HG03439 (cell line): Measurements from ENCODE around the gene FAF2.

Source experiments
- ATAC-seq: cut with Tn5 transposase; IDR thresholded peaks from one replicate; pipeline ENCODE4 v1.9.1; 2021; ENCODE audit warnings: mild to moderate bottlenecking, moderate library complexity; ENCODE audit not compliant: unreplicated experiment

Gene FAF2

DNA sequence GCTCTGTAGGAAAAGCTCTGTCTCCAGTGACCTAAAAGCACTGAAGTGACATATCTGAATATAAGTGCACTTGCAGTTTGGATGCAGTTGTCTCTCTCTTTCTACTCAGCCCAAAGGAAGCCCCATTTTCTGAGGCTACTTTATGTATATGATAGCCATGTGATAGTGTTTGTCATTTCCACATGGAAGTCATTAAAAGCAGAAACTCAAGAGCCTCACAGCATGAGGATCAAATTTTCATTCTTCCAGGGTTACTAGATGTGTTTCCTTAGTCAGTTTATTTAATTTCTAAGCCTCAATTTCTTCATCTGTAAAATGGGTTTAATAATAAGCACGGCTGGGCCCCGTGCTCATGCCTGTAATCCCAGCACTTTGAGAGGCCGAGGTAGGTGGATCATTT lies 52.3 kb downstream of the FAF2 start:
- no peak for ATAC-seq

DNA sequence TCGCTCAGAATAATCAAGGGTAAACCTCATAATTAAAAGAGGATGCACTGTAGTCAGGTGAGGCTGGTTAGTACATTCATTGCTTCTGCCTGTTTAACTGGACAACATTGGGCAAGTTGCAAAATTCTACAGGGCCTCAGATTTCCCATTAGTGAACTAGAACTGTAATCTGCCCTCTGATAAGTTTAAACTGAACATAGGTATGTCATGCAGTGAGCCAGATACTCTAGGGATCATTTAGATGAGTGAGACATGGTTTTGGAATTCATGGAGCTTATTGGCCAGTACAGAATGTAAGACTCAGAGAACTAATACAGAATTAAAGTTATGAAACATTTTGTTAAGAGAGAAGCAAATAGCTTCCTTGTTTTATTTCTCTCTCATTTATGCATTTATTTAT lies 53.1 kb downstream of the FAF2 start:
- no peak for ATAC-seq

DNA sequence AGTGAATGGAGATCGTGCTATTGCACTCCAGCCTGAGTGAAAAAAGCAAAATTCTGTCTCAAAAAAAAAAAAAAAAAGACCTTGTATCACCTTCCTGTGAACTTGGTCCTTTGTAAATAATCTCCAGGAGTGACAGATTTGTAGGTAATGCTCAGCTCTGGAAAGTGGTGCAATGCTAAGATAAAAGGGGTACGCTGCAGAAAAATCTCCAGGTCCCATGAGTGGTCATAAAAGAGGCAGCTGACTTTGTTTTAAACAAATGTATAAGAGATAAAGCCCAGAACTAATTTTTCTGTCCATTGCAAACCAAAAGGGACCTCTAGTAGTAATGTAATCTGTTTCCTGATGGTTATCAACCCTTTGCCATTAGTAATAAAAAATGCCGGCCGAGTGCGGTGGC lies 55.3 kb downstream of the FAF2 start:
- no peak for ATAC-seq

DNA sequence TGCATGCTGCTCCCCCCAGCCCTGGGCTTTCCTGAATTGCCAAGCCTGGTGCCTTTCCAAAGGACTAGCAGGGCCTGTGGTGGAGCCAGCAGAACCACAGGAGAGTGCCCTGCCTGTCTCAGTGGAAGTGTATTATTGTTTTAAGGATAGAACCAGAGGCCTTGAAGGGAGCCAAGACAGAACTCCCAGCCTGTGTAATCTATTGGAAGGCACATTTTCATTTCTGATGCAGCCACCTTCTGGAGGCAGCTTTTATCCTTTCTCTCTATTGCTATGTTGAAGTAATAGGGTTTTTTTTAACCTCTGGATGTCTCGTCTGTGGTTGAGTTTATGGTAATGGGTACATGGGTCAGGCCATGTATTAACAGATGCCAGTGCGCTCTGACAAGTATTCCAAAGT lies 59.7 kb downstream of the FAF2 start:
- no peak for ATAC-seq

- no peak for ATAC-seq
Observed at GRCh38 chr5:176508603-176509002, 60.4 kb downstream of the FAF2 start.

GRCh38 chr5:176513788-176514187 lies 65.6 kb downstream of the FAF2 start:
- no peak for ATAC-seq

- ATAC-seq = no peak
Observed at GRCh38 chr5:176514244-176514950, 66.2 kb downstream of the FAF2 start.

DNA sequence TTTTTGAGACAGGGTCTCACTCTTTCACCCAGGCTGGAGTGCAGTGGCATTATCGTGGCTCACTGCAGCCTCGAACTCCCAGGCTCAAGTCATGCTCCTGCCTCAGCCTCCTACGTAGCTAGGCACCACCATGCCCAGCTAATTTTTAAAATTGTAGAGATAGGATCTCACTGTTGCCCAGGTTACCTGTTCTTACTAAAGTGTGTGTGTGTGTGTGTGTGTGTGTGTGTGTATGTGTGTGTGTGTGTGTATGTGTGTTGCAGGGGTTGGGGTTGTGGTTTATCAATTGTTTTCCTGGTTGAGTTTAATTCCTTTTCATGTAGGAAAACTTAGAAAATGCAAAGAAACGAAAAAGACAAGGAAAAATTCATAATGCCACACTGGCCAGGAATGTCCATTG lies 67.2 kb downstream of the FAF2 start:
- ATAC-seq = no peak

DNA sequence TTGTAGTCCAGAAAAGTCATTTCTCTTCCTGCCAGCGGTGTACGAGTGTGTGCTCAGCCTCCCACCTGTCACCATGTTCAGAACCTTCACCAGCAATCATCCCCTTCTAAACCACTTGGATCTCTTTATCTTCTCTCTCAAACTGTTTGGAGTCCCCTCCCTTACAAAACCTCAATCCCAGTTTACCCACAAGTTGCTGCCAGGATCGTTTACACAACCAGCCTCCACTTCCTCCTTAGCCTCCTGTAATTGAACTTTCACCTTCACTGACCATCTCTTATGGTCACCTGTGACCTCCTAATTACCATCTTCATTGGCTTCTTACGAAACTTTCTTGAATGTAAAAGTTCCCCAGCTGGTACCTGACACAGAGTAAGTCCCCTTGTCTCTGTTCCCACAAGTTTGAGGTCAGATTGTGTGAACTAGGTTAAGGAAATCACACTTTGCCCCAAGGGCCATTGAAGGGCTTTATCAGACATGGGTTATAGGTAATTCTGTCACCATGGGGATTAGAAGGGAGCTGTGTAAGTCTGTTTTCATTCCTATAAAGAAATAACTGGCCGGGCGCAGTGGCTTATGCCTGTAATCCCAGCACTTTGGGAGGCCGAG lies 69.0 kb downstream of the FAF2 start:
- no peak for ATAC-seq

GRCh38 chr5:176519810-176520720 lies 71.9 kb downstream of the FAF2 start:
- ATAC-seq = no peak

GRCh38 chr5:176521286-176521685 lies 73.1 kb downstream of the FAF2 start:
- ATAC-seq = no peak

- ATAC-seq = no peak
Observed at GRCh38 chr5:176521699-176522263, 73.6 kb downstream of the FAF2 start.

DNA sequence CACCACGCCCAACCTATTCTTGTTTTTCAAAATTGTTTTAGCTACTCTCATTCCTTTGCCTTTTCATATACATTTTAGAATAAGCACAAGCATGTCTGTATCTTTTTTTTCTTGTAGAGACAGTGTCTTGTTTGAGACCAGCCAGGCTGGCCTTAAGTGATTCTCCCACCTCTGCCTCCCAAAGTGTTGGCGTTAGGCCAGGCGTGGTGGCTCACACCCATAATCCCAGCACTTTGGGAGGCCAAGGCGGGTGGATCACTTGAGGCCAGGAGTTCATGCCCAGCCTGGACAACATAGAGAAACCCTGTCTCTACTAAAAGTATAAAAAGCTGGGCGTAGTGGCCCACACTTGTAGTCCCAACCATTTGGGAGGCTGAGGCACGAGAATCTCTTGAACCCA lies 76.0 kb downstream of the FAF2 start:
- ATAC-seq = no peak

DNA sequence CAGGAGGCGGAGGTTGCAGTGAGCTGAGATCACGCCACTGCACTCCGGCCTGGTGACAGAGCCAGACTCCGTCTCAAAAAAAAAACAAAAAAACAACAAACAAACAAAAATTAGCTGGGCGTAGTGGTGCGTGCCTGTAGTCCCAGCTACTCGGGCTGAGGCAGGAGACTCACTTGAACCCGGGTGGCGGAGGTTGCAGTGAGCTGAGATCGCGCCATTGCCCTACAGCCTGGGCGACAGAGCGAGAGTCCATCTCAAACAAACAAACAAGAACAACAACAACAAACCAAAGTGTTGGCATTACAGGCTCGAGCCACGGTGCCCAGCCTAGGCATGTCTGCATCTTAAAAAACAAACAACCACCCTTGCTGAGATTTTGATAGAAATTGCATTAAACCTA lies 76.8 kb downstream of the FAF2 start:
- ATAC-seq = no peak

GRCh38 chr5:176525677-176526076 lies 77.5 kb downstream of the FAF2 start:
- ATAC-seq = no peak

GRCh38 chr5:176526462-176526861 lies 78.3 kb downstream of the FAF2 start:
- no peak for ATAC-seq

GRCh38 chr5:176527246-176528222 lies 79.3 kb downstream of the FAF2 start:
- no peak for ATAC-seq

GRCh38 chr5:176528301-176528700 lies 80.1 kb downstream of the FAF2 start:
- no peak for ATAC-seq

DNA sequence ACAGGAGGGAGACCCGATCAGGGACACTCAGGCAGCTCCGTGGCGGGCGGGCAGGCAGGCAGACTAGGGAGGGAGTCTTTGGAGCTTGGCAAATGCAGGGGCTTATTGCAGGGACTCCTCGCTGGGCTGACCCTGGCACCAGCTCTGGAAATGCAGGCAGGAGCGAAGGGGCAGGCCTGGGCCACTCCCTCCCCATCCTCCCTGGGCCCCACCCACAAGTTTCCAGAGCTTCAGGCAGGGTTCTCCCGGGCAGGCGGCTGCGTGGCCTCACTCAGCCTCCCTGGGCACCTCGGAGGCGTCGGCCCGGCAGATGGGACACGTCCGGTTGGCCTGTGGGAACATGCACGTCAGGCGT lies 80.6 kb downstream of the FAF2 start:
- no peak for ATAC-seq

DNA sequence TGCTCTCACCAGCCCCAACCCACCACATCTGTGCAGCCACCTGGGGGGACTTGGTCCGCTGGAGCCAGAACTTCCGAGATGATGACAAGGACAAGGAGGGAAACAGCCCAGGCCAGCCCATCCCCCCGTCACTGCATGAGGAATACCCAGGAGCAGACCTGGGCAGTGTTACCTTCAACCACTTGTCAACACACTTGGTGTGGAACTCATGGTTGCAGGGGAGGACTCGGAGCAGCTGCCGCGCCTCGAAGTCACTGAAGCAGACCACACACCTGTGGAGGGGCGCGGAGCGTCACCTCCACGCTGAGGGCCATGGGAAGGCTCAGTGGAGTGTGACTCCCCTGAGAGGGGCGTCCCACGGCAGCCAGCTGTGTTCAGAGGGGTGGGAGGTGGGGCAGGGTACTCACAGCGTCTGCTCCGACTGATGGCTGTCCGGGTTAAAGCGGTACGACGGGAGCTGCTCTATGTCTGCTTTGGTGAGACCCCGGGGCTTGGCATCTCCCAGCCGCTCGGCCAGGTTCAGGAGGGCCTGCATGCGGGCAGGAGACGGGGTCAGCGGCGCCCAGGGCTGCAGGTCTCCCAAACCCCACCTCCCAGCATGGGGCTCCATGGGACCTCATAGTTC lies 81.0 kb downstream of the FAF2 start:
- no peak for ATAC-seq
